Measurements from ENCODE around the gene HEPHL1. TPM values are rescaled to one million over a fixed set of nuclear protein-coding genes. Genes with fewer than 3 reads are reported as not detected.

HEPHL1 gene
- total RNA-seq, 3 donors from 2014 or later (not counting 1 experiment from before 2014, with no cell fraction given) = not detected

DNA sequence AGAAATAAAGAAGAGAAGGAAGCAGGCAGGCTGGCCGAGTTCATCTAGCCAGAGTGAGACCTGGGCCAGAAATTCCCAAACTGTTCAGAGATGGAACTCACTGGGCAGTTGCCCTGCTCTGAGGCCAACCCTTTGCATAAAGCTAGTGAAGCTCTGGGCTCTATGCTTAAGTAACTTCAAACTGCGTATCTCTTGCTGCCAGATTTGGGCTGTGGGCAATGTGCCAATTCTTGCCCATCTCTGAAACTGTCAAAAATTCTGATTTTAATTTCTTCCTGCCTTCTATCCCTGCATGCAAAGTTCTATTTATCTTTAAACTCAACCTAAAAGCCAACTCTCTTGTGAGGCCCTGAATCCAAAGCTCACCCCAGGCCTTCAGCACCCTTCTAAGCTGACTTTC is 36.2 kb upstream of the HEPHL1 start:
- H3K4me3 ChIP-seq (ENCODE audit: low read length) = no peak overlapping the region
- H3K4me1 ChIP-seq (ENCODE audit: control insufficient read depth, insufficient read depth, low read length) = no peaks in the 10 kb centered on the region
- ATAC-seq = no peak
- no peak overlapping the region for H3K27ac Mint-ChIP-seq
- no peak for DNase-seq
- TF ChIP-seq, protein P1, sequence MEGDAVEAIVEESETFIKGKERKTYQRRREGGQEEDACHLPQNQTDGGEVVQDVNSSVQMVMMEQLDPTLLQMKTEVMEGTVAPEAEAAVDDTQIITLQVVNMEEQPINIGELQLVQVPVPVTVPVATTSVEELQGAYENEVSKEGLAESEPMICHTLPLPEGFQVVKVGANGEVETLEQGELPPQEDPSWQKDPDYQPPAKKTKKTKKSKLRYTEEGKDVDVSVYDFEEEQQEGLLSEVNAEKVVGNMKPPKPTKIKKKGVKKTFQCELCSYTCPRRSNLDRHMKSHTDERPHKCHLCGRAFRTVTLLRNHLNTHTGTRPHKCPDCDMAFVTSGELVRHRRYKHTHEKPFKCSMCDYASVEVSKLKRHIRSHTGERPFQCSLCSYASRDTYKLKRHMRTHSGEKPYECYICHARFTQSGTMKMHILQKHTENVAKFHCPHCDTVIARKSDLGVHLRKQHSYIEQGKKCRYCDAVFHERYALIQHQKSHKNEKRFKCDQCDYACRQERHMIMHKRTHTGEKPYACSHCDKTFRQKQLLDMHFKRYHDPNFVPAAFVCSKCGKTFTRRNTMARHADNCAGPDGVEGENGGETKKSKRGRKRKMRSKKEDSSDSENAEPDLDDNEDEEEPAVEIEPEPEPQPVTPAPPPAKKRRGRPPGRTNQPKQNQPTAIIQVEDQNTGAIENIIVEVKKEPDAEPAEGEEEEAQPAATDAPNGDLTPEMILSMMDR (IDR thresholded peaks at IDR 0.05) = no peak
- no peak overlapping the region for H3K27ac ChIP-seq (ENCODE audit: low read length)
- H3K4me3 Mint-ChIP-seq = no peak overlapping the region
- no peaks in the 10 kb centered on the region for H3K36me3 ChIP-seq (ENCODE audit: control insufficient read depth, insufficient read depth, low read length)
- H3K9me3 ChIP-seq (ENCODE audit: control insufficient read depth, insufficient read depth, low read length) = no peaks in the 10 kb centered on the region
- no peaks in the 10 kb centered on the region for H3K9me3 Mint-ChIP-seq
- no peaks in the 10 kb centered on the region for H3K36me3 Mint-ChIP-seq
- no peaks in the 10 kb centered on the region for H3K27me3 ChIP-seq (ENCODE audit: control insufficient read depth, insufficient read depth, low read length)
- no peaks in the 10 kb centered on the region for H3K27me3 Mint-ChIP-seq (ENCODE audit: low read depth in 2 of 2)
- H3K4me1 Mint-ChIP-seq = no peaks in the 10 kb centered on the region
- intact Hi-C loops (cut with micrococcal nuclease) = no loop called here
- WGBS (ENCODE audit: insufficient coverage) = 47% methylated on average over 2 of the region's 2 CpGs

DNA sequence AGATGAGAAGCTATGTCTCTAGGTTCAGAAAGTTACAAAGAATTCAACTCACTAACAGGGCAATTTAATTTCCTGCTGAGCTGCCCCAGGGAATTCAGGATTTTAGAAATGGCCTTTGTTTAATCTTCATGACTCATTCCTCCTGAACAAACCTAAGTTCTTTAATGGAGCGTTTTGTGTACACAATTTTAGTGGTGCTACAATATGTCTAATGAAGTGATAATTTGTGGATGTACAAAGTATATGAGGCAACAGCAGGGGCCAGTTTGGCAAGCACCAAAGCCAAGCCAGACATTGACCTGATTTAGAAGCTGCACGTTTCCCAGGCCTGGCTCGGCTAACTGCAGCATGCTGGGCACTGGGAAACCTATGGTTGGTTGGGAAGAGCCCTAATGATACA is 34.4 kb upstream of the HEPHL1 start:
- H3K27me3 Mint-ChIP-seq (ENCODE audit: low read depth in 2 of 2) = no peaks in the 10 kb centered on the region

DNA sequence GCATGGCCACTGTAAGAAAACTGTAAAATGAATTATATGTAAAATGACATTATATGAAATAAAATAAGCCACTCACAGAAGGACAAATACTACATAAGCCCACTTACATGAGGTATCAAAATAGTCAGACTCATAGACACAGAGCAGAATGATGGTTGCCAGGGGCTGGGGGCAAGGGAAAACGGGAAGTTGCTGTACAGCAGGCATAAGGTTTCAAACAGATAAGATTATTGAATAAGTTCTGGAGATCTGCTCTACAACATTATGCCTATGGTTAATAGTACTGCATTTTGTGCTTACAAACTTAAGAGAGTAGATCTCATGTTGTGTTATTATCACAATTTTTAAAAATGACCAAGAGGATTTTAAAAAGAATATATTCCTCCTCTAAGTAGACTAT is 32.7 kb upstream of the HEPHL1 start:
- no peak overlapping the region for H3K27ac Mint-ChIP-seq

More for the DNA sequence above, 34.4 kb upstream of the HEPHL1 start:
- Mint-ChIP-seq H3K36me3 (no peaks in the 10 kb centered on the region), H3K4me1 (no peaks in the 10 kb centered on the region), H3K27ac (no peak overlapping the region), H3K9me3 (no peaks in the 10 kb centered on the region), H3K4me3 (no peak overlapping the region)
- no peak for DNase-seq
- H3K9me3 ChIP-seq (ENCODE audit: control insufficient read depth, insufficient read depth, low read length) = no peaks in the 10 kb centered on the region
- no peak overlapping the region for H3K27ac ChIP-seq (ENCODE audit: low read length)
- H3K36me3 ChIP-seq (ENCODE audit: control insufficient read depth, insufficient read depth, low read length) = no peaks in the 10 kb centered on the region
- 87% methylated on average over 3 of the region's 3 CpGs for WGBS (ENCODE audit: insufficient coverage)
- intact Hi-C loops (cut with micrococcal nuclease) = no loop called here
- no peaks in the 10 kb centered on the region for H3K4me1 ChIP-seq (ENCODE audit: control insufficient read depth, insufficient read depth, low read length)
- no peaks in the 10 kb centered on the region for H3K27me3 ChIP-seq (ENCODE audit: control insufficient read depth, insufficient read depth, low read length)
- ATAC-seq = no peak
- TF ChIP-seq, protein P1 (IDR thresholded peaks at IDR 0.05) = no peak
- H3K4me3 ChIP-seq (ENCODE audit: low read length) = no peak overlapping the region

DNA sequence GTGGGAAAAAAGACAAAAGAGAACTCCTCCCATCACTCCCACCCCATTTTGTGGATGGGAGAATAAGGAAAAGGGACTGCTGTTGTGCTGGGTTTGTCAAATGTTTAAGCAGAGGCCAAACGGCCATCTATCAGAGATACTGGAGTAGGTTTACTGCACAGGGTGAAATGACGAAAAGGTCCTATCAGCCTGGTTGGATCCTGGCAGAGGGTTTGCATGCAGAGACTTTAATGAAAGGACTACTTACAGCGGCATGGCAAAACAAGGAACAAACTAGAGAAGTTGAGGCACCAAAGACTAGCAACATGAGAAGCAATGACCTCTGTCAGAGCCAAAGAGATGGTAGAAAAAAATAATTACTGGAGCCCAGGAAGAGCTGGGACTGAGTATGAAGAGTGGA is 32.2 kb upstream of the HEPHL1 start:
- Histone ChIP-seq H3K4me3 (ENCODE audit: low read length) (no peak overlapping the region), H3K27ac (ENCODE audit: low read length) (no peak overlapping the region), H3K4me1 (ENCODE audit: control insufficient read depth, insufficient read depth, low read length) (no peaks in the 10 kb centered on the region), H3K27me3 (ENCODE audit: control insufficient read depth, insufficient read depth, low read length) (no peaks in the 10 kb centered on the region), H3K36me3 (ENCODE audit: control insufficient read depth, insufficient read depth, low read length) (no peaks in the 10 kb centered on the region), H3K9me3 (ENCODE audit: control insufficient read depth, insufficient read depth, low read length) (peaks cover 5% of the 10 kb centered on the region)
- Mint-ChIP-seq H3K4me1 (no peaks in the 10 kb centered on the region), H3K4me3 (no peak overlapping the region), H3K27ac (no peak overlapping the region), H3K36me3 (peaks cover 8% of the 10 kb centered on the region), H3K9me3 (peaks cover 3 to 6% of the 10 kb centered on the region in 2 donors), H3K27me3 (ENCODE audit: low read depth in 2 of 2) (no peaks in the 10 kb centered on the region)
- TF ChIP-seq, protein P1 (IDR thresholded peaks at IDR 0.05) = no peak
- intact Hi-C loops (cut with micrococcal nuclease) = no loop called here
- DNase-seq (no peak), ATAC-seq (no peak)
- WGBS (ENCODE audit: insufficient coverage) = 84% methylated on average over 3 of the region's 3 CpGs

More for the DNA sequence above, 32.7 kb upstream of the HEPHL1 start:
- TF ChIP-seq, protein P1 (IDR thresholded peaks at IDR 0.05) = no peak
- Mint-ChIP-seq H3K27me3 (ENCODE audit: low read depth in 2 of 2) (no peaks in the 10 kb centered on the region), H3K4me3 (no peak overlapping the region), H3K9me3 (peaks cover 3 to 6% of the 10 kb centered on the region in 2 donors), H3K4me1 (no peaks in the 10 kb centered on the region), H3K36me3 (peaks cover 7% of the 10 kb centered on the region)
- Histone ChIP-seq H3K27ac (ENCODE audit: low read length) (no peak overlapping the region), H3K9me3 (ENCODE audit: control insufficient read depth, insufficient read depth, low read length) (peaks cover 3% of the 10 kb centered on the region), H3K4me1 (ENCODE audit: control insufficient read depth, insufficient read depth, low read length) (no peaks in the 10 kb centered on the region), H3K4me3 (ENCODE audit: low read length) (no peak overlapping the region), H3K27me3 (ENCODE audit: control insufficient read depth, insufficient read depth, low read length) (no peaks in the 10 kb centered on the region), H3K36me3 (ENCODE audit: control insufficient read depth, insufficient read depth, low read length) (no peaks in the 10 kb centered on the region)
- intact Hi-C loops (cut with micrococcal nuclease) = no loop called here
- 50% methylated on average over 1 of the region's 1 CpG for WGBS (ENCODE audit: insufficient coverage)
- DNase-seq (no peak), ATAC-seq (no peak)
